22Rv1 (cell line): ENCODE results near the gene ZFC3H1.

Experiments
- CTCF ChIP-seq: fragments of 450-650 bp; IDR thresholded peaks from 2 replicates; pipeline ENCODE4 v1.5.1; 2017; ENCODE audit warnings: mild to moderate bottlenecking
- ZFX ChIP-seq: fragments of 450-650 bp; IDR thresholded peaks from 2 replicates; pipeline ENCODE4 v1.6.1; 2017; ENCODE audit warnings: antibody characterized with exemption, borderline replicate concordance

DNA sequence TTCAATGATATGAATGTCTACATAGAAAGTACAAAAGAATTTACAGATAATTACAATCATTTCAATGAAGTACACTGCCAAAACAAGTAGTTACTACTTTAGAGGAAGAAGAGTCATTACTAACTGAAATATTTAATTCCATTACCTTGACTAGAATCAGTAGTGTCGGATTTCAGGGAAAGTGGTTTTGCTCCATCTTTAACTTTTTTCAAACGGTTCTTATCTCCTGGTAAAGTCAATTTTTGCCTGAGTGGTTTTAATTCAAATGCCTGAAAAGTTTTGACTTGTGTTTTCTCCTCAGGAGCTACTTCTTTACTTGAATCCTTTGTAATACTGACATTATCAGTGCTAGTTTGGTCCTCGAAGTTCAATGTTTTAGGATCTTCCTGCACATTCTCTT lies 6.9 kb downstream of the ZFC3H1 start:
- TF ChIP-seq CTCF (no peak), ZFX (no peak)
